SU-DHL-6 (cell line): Measurements from ENCODE around the gene VWA7.

Experiments used
- H2AFZ ChIP-seq: fragments of 200-600 bp; sonication (generic); 2 replicates; pipeline ENCODE4 v1.6.1; 2014; ENCODE audit warnings: low read depth, mild to moderate bottlenecking, moderate library complexity, mixed read lengths, antibody characterized with exemption, low read length; ENCODE audit not compliant: severe bottlenecking
- H3F3A ChIP-seq: fragments of 200-600 bp; shearing (Covaris generic); 2 replicates; pipeline ENCODE4 v1.6.0; 2016; ENCODE audit warnings: antibody characterized with exemption, mild to moderate bottlenecking; ENCODE audit not compliant: insufficient read depth
- H3K27ac ChIP-seq: fragments of 200-600 bp; sonication (generic); 2 replicates; pipeline ENCODE4 v1.5.1; 2016; ENCODE audit warnings: low read depth, mild to moderate bottlenecking, low read length, moderate library complexity, mixed read lengths
- H3K27me3 ChIP-seq: fragments of 200-600 bp; sonication (generic), shearing (Covaris generic); 2 replicates; pipeline ENCODE4 v1.6.0; 2014; ENCODE audit warnings: mild to moderate bottlenecking, low read length
- H3K36me3 ChIP-seq: fragments of 200-600 bp; sonication (generic); 2 replicates; pipeline ENCODE4 v1.6.1; 2014; ENCODE audit warnings: mild to moderate bottlenecking, low read length, mixed read lengths
- H3K4me2 ChIP-seq: fragments of 300-600, 200-600 bp; shearing (Covaris generic), sonication (generic); 2 replicates; pipeline ENCODE4 v1.6.0; 2014; ENCODE audit warnings: low read length, low read depth, mild to moderate bottlenecking; ENCODE audit not compliant: poor library complexity, severe bottlenecking
- H3K4me3 ChIP-seq: fragments of 200-600 bp; sonication (generic); 2 replicates; pipeline ENCODE4 v1.5.1; 2014; ENCODE audit warnings: antibody characterized with exemption, low read length, mild to moderate bottlenecking, mixed read lengths; ENCODE audit not compliant: insufficient read depth, poor library complexity, severe bottlenecking
- H3K79me2 ChIP-seq: fragments of 200-600 bp; sonication (generic); 2 replicates; pipeline ENCODE4 v1.6.1; 2014; ENCODE audit warnings: mild to moderate bottlenecking, low read length, moderate library complexity; ENCODE audit not compliant: insufficient read depth
- H3K9ac ChIP-seq: fragments of 200-600 bp; sonication (generic); 2 replicates; pipeline ENCODE4 v1.7.0; 2014; ENCODE audit warnings: mild to moderate bottlenecking, low read length
- H3K9me2 ChIP-seq: fragments of 200-600 bp; sonication (generic); replicated peaks from 2 replicates; pipeline ENCODE4 v1.6.1; 2014; ENCODE audit warnings: low read length; ENCODE audit not compliant: insufficient read depth
- H3K9me3 ChIP-seq: fragments of 200-600 bp; sonication (generic); 2 replicates; pipeline ENCODE4 v1.6.1; 2014; ENCODE audit warnings: low read length, mixed read lengths; ENCODE audit not compliant: insufficient read depth
- H4K20me1 ChIP-seq: fragments of 200-600 bp; sonication (generic); 2 replicates; pipeline ENCODE4 v1.6.1; 2014; ENCODE audit warnings: low read depth, mild to moderate bottlenecking, antibody characterized with exemption, low read length, moderate library complexity, mixed read lengths
- CTCF ChIP-seq: fragments of 200-600 bp; sonication (generic); IDR thresholded peaks from one replicate; pipeline ENCODE4 v1.5.1; 2017; ENCODE audit warnings: antibody characterized with exemption, mild to moderate bottlenecking, low read length, moderate library complexity; ENCODE audit not compliant: insufficient read depth, poor library complexity, severe bottlenecking
- EZH2phosphoT487 ChIP-seq: fragments of 200-600 bp; sonication (generic), shearing (Covaris generic); conservative IDR thresholded peaks from 2 replicates; pipeline ENCODE4 v1.6.1; 2018; ENCODE audit warnings: mild to moderate bottlenecking, antibody characterized with exemption, low read length, moderate library complexity, mixed read lengths

The VWA7 gene

DNA sequence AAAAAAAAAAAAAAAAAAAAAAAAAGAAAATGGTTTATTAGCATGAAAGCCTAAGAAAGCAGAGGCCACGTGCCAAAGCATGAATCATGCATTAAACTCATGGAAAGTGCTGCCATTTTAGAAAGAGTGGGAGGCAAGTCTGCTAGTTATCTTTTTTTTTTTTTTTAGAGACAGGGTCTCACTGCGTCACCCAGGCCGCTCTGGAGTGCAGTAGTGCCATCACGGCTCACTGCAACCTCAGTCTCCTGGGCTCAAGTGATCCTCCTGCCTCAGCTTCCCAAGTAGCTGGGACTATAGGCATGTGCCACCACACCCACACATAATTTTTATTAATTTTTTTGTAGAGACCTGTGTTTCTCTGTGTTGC lies 5.2 kb downstream of the VWA7 start:
- no peaks in the 10 kb centered on the region for H3K27me3 ChIP-seq
- no peak overlapping the region for H3K4me2 ChIP-seq
- H3K9me3 ChIP-seq = no peaks in the 10 kb centered on the region
- H3K9ac ChIP-seq = no peak overlapping the region
- no peaks in the 10 kb centered on the region for H3K79me2 ChIP-seq
- no peak overlapping the region for H3K4me3 ChIP-seq
- no peak overlapping the region for H3K27ac ChIP-seq
- no peak for TF ChIP-seq CTCF
- no peak for TF ChIP-seq EZH2phosphoT487
- H3K36me3 ChIP-seq = no peaks in the 10 kb centered on the region
- no peaks in the 10 kb centered on the region for H3K9me2 ChIP-seq
- no peaks in the 10 kb centered on the region for H4K20me1 ChIP-seq
- H3F3A ChIP-seq = no peaks in the 10 kb centered on the region; the same call in 1 of the 2 replicates
- no peak overlapping the region for H2AFZ ChIP-seq

DNA sequence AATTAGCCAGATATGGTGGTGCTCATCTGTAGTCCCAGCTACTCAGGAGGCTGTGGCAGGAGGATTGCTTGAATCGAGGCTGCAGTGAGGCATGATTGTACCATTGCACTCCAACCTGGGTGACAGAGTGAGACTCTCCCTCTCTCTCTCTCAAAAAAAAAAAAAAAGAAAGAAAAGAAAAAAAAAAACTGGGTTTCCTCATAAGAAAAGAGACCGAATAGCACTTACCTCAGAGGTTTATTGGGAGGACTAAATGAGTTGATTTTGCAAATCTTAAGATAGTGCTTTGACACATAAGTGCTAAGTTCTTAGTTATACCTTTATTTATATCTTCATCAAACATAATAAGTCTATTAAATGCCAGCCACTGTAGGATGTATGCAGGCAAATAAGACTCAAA lies 6.3 kb downstream of the VWA7 start:
- TF ChIP-seq CTCF (no peak), EZH2phosphoT487 (no peak)
- no peaks in the 10 kb centered on the region for H3K9me3 ChIP-seq
- no peaks in the 10 kb centered on the region for H3K36me3 ChIP-seq
- no peaks in the 10 kb centered on the region; the same call in 1 of the 2 replicates for H3F3A ChIP-seq
- no peak overlapping the region for H2AFZ ChIP-seq
- H3K4me2 ChIP-seq = no peak overlapping the region
- no peaks in the 10 kb centered on the region for H3K27me3 ChIP-seq
- H3K9ac ChIP-seq = no peak overlapping the region
- no peaks in the 10 kb centered on the region for H3K9me2 ChIP-seq
- H3K4me3 ChIP-seq = no peak overlapping the region
- H3K79me2 ChIP-seq = no peaks in the 10 kb centered on the region
- H3K27ac ChIP-seq = no peak overlapping the region
- H4K20me1 ChIP-seq = no peaks in the 10 kb centered on the region

- TF ChIP-seq EZH2phosphoT487 (no peak), CTCF (peak; percentile 98)
- H3K9ac ChIP-seq = no peak overlapping the region
- H3K27me3 ChIP-seq = no peaks in the 10 kb centered on the region
- no peak overlapping the region for H2AFZ ChIP-seq
- no peaks in the 10 kb centered on the region for H3K36me3 ChIP-seq
- H3K79me2 ChIP-seq = no peaks in the 10 kb centered on the region
- no peak overlapping the region for H3K27ac ChIP-seq
- no peak overlapping the region for H3K4me3 ChIP-seq
- no peaks in the 10 kb centered on the region; the same call in 1 of the 2 replicates for H3F3A ChIP-seq
- H3K9me3 ChIP-seq = no peaks in the 10 kb centered on the region
- H3K9me2 ChIP-seq = no peaks in the 10 kb centered on the region
- H3K4me2 ChIP-seq = no peak overlapping the region
- no peaks in the 10 kb centered on the region for H4K20me1 ChIP-seq
Measured at GRCh38 chr6:31769684-31770371, 7.3 kb downstream of the VWA7 start.
